ENCODE data around the gene EHBP1.
"Not testable (repeated sequence)": the region's sequence is repeated elsewhere in the genome, so short reads cannot be mapped to it uniquely, and the experiment has no call there.

Gene EHBP1

GRCh38 chr2:62705859-62706720, 577 bp downstream of the EHBP1 start:
- peak; percentile 71 for DNase-seq

GRCh38 chr2:62706721-62707521, 1.4 kb downstream of the EHBP1 start:
- no peak for DNase-seq

- no peak for DNase-seq
These were observed 3.2 kb downstream of the EHBP1 start for GRCh38 chr2:62708751-62709150.

DNA sequence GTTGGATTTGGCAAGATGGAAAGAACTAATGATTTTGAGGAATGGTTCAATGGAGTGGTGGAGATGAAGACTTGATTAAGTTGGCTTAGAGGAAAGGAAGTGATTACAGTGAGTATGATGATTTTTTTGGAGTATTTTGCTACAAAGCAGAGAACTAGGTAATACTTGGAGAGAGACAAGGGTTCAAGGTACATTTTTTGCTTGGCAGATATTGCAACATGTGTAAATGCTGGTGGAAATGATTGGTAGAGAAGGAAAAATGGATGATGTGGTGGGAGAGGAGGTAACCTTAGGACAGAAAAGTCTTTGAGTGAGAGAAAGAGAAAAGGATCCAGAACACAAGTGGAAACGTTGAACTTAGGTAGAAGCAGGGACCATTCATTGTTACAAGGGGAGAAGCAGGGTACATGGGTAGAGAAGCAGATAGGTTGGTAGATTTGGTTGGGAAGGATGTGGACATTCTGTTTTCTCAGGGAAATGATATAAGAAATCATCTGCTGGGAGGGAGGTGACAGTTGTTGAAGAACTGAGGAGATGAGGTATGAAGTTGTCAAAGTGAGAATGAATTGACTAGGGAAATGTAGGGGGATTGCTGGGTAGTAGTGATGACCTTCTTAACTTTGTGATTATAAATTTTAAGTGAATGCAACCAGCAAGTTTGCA, 6.5 kb downstream of the EHBP1 start:
- DNase-seq = no peak

- DNase-seq = not testable (repeated sequence)
These were observed 7.7 kb downstream of the EHBP1 start for GRCh38 chr2:62713196-62713595.

DNA sequence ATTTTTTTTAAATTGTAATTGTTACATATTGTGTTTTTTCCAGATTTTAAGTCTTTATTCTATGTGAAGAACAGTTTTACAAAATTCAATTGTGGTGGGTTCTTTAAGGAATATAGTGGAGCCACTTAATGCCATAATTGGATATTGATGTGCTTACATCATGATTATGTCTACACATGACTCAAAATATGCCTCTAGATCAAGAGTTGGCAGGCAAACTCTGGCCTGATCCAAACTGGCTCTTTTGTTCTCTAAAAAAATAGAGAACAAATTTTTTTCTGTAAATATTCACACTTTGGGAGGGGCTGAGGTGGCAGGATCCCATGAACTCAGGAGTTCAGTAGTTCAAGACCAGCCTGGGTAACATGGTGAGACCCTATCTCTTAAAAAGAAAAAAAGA, 8.3 kb downstream of the EHBP1 start:
- no peak for DNase-seq

- DNase-seq = no peak
These were observed 11.3 kb downstream of the EHBP1 start for GRCh38 chr2:62716768-62717167.

DNA sequence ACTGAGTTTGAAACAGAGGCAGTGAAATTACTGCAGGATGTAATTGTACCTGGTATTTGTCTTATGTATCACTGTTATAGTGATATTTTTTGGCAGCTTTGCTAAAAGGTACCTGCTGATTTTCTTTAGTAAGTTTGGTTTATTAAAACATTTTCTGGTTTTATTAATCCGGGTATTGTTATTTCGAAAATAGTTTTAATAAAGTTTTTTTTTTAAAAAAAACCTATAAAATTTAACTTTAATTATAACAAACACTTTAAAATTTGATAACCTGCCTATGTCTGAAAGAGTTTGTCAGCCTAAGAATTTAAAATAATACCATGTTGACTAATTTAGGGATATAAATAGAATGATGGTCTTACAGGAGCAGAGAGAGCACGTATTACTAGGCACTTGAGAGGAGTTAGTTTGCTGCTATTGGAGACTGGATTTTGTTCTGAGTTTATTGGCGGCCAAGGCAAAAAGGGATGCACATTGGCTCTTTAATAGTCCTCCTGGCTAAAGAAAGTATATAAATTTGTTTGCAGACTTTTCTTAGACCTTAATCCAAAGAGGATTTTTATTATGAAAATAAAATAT, 12.1 kb downstream of the EHBP1 start:
- no peak for DNase-seq

DNA sequence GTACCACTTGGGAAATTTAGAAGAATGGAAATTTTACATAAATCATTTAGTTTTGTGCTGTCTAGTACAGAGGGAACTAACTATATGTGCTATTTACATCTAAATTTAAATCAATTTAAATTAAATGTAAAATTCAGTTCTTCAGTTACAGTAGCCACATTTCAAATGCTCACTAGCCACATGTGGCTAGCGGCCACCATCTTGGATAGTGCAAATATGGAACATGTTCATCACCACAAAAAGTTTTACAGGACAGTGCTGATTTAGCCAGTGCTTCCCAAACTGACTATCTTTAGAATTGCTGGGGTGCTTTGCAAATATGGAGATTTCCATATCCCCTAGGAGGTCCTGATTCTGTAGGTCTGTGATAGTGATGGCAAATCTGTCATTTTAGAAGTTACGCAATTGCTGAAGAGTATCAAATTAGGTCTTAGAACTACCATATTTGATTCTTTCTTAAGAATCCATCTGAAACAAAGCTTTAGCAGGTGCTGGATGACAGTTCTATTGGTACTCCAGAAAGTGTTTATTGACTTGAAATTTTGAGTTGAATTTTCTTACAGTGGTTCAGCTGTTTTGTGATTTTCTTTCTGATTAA, 12.8 kb downstream of the EHBP1 start:
- no peak for DNase-seq

- DNase-seq = no peak
These were observed 14.2 kb downstream of the EHBP1 start for GRCh38 chr2:62719757-62720156.

GRCh38 chr2:62722679-62723078, 17.2 kb downstream of the EHBP1 start:
- no peak for DNase-seq

DNA sequence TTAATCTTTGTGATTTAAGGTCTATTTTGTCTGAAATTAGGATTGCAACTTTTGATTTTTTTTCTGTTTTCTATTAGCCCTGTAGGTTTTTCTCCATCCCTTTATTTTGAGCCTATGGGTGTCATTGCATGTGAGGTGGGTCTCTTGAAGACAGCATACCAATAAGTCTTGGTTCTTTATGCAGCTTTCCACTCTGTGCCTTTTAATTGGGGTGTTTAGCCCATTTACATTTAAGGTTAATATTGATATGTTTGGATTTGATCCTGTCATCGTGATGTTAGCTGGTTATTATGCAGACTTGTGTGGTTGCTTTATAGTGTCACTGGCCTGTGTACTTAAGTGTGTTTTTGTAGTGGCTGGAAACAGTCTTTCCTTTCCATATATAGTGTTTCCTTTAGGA, 17.7 kb downstream of the EHBP1 start:
- DNase-seq = no peak

DNA sequence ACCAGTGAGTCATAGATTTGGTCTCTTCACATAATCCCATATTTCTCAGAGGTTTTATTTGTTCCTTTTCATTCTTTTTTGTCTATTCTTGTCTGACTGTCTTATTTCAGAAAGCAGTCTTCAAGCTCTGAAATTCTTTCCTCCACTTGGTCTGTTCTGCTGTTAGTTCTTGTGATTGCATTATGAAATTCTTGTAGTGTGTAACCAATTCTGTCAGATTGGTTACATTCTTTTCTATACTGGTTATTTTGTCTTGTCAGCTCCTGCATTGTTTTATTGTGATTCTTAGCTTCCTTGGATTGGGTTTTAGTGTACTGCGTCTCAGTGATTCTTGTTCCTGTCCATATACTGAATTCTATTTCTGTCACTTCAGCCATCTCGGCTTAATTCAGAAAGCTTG, 18.6 kb downstream of the EHBP1 start:
- no peak for DNase-seq

DNA sequence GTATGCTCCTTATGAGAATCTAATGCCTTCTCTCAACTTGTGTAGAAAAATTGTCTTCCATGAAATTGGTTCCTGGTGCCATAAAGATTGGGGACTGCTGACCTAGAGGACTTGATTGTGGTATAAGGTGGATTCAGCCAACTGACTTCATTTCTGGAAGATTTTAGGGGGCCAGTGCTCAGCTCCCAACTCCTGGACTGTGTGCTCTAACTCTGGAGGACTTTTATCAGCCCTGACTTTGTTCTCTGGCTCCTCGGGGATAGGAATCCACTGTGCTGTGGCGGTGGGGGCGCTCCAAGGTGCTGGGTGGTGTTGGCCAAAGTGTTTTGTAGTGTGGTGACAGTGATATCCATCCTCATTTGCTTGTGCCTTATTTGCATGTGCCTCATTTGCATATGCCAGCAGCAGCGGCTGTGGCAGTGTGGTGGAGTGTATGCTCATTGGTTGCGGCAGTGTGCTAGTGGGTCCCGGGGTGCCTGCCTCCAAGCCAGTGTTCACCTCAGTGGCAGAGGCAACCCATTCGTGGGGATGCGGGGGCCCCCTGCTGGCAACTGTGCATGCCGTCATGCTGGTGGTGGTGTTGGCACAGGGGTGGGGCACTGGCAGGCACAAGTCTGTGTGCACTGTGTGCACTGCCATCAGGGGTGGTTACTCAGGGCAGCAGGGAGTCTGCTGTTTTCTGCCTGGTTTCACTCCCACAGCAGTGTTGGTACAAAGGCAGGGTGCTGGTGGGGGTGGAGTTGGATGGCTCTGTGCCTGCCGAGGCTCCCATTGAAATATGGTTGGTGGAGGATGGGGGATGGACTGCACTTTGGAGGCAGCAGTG, 19.6 kb downstream of the EHBP1 start:
- no peak for DNase-seq

DNA sequence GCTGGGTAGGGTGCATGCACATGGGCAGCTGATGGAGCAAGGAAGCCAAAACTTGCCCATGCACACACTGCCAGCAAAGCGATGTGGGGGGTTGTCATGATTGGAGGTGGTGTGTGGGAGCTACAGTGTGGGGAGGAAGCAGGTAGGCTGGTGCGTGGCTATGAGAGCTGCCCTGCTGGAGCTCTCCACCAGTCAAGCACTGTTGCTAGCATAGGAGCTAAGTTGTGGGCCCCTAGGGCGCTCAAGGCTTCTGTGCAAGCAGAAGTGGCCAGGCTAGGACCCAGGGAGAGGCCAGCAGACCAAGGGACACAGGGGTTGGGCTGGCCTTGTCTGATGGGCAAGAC, 20.2 kb downstream of the EHBP1 start:
- DNase-seq = no peak

DNA sequence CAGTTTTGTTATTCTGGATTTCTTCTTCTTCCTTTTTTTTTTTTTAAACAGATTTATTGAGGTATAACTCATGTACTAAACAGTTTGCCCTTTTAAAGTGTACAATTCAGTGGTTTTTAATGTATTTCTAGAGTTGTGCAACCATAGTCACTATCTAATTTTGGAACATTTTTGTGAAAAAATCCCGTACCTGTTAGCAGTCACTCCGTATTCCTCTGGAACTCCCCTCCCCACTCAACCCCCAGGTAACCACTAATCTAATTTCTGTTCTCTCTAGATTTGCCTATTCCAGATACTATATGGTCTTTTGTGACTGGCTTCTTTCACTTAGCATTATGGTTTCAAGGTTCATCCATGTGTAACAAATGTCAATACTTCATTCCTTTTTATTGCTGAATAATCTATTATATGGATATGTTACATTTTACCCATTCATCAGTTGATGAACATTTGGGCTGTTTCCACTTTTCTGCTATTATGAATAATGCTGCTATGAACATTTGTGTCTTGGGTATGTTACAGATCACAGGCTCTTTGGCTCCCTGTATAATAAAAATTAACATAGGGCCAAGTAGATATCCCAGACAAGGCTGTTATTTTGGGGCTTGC, 21.9 kb downstream of the EHBP1 start:
- DNase-seq = no peak

DNA sequence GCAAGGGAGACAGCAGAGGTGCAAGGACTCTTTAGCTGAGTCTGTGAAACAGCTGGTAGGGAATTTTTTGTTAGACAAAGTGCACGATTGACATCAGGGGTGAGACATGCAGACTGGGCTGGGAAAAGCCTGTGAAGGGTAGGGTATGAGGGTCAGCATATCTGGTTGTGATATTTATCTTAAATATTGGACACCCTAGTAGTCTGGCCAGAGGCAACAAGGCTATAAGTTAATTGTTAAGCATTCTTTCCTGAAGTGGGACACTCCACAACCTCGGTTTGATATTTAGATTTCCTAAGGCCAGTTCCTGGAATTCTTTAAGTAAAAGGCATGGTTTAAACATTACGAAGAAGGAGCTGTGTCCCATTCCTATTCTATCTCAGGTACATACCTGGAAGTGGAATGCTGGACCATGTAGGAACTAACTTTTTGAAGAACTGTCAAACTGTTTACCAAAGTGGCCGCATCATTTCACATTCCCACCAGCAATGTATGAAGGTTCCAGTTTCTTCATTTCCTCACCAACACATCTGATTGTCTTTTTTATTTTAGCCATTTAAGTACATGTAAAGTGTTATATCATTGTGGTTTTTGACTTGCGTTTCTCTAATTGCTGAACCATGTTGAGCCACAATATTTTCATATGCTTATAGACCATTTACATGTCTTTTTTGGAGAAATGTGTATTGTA, 22.5 kb downstream of the EHBP1 start:
- DNase-seq = no peak

DNA sequence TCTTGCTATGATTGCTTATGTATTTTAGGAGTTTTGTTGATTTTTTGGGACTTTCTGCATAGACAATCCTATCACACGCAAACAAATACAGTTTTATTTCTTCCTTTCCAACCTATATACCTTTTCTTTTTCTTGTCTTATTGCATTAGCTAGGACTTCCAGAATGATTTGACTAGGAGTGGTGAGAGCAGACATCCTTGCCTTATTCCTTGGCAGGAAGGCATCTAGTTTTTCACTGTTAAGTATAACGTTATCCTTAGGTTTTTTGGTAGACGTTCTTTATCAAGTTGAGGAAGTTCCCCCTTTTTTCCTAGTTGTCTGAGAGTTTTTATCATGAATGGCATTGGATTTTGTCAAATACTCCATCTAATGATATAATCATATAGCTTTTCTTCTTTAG, 25.8 kb downstream of the EHBP1 start:
- DNase-seq = no peak

DNA sequence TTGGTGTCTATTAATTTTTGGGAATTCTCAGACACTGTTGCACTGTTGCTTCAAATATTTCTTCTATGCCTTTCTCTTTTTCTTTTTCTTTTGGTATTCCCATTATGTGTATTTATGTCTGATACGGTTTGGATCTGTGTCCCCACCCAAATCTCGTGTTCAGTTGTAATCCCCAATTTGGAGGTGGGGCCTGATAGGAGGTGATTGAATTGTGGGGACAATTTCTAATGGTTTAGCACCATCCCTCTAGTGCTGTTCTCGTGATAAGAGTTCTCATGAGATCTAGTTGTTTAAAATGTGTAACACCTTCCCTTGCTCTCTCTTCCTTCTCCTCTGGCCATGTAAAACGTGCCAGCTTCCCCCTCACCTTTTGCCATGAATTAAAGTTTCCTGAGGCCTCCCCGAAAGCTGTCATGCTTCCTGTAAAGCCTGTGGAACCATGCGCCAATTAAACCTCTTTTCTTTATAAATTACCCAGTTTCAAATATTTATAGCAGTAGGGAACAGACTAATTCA, 26.8 kb downstream of the EHBP1 start:
- DNase-seq = no peak

- DNase-seq = no peak
These were observed 28.0 kb downstream of the EHBP1 start for GRCh38 chr2:62733546-62733945.

Measured in T1000 (cell line).